ENCODE data around the gene REEP1.

Gene REEP1

DNA sequence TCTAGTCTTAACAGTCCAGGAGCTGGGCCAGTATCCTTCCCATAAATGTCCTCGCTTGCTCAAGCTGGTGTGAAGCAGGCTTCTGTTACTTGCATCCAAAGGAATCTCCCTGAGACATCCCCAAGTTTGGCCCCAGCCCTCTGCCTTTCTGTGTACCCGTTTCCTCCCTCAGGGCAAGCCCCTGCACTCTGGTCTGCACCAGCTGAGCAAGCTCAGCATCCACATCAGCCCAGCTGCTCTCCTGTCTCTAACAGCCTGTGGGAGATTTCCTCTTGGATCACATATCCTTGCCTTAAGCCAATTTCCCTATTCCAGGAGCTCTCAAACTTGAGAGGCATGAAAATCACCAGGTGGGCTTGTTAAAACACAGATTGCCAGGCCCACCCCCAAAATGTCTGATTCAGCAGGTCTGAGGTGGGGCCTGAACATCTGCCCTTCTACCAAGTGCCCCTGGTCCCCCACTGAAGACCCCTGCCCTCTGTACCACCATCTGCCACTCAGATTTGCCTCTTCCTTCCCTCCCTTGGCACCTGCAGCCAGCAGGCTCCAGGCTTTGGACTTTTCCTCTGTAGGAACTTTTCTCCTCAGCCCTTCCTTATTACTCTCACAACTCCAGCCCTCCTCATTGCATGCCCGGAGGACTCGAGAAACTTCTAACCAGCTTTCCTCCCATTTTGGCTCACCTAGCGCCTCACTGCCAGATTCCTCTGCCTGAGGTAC, 32.1 kb downstream of the REEP1 start:
- DNase-seq = no peak

GRCh38 chr2:86304416-86304815, 33.0 kb downstream of the REEP1 start:
- DNase-seq = no peak

GRCh38 chr2:86302320-86302719, 35.1 kb downstream of the REEP1 start:
- DNase-seq = no peak

DNA sequence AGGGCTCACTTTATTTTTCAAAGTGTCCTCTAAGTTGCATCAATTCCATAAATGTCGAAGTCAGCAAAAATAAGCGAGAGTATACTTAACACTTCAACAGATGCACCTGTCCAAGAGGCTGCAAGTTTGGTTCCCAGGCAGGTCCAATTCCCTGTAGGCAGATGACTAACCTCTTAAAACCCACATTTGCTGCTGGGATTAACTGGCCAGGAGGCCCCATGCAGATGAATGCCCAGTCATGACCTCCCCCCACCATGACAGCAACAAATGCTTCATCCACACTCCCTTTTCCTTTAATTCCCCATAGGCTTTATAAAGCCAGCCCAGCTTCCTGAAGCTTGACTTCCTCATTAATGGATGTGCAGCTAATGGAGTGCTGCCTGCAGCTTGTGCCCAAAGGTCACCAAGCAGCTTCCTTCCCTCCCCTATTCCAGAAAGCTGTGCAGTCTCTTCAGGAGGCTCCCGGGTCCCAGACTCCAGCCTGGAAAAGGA, 35.7 kb downstream of the REEP1 start:
- no peak for DNase-seq

DNA sequence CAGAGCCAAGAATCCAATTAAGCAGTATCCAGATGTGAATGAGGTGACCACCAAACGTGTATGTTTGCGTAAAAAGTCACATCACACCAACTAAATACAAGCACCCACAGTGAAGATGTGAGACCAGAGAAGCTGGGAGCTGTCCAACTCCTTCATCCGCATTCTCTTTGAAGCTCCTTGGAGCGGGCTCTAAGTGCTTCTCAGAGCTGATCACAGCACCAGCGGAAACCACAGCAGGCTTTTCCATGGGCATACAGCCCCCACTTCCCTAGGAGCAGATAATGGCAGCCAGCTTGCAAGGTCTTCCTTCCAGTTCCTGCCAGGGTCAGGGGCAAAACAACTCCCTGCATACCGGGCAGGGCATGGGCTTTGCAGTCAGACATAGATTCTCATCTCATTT, 36.4 kb downstream of the REEP1 start:
- DNase-seq = no peak

DNA sequence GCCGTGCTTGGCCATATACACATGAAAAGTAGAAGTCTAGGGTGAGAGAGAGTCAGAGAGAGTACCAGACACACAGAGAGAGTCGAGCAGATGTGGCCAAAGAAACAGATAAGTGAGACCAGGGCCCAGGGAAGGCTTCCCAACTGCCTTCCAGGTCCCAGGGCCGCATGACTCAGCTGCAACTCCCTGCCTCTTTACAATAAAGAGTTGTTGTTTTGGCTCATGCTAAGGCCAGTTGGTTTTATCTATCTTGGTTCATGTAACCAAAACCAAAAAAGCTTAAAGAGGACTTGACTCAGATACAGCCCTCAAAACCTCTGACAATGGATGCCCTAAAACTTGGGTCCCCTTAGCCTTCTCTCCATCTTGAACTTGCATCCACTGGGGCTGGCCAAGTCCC, 36.9 kb downstream of the REEP1 start:
- DNase-seq = no peak

DNA sequence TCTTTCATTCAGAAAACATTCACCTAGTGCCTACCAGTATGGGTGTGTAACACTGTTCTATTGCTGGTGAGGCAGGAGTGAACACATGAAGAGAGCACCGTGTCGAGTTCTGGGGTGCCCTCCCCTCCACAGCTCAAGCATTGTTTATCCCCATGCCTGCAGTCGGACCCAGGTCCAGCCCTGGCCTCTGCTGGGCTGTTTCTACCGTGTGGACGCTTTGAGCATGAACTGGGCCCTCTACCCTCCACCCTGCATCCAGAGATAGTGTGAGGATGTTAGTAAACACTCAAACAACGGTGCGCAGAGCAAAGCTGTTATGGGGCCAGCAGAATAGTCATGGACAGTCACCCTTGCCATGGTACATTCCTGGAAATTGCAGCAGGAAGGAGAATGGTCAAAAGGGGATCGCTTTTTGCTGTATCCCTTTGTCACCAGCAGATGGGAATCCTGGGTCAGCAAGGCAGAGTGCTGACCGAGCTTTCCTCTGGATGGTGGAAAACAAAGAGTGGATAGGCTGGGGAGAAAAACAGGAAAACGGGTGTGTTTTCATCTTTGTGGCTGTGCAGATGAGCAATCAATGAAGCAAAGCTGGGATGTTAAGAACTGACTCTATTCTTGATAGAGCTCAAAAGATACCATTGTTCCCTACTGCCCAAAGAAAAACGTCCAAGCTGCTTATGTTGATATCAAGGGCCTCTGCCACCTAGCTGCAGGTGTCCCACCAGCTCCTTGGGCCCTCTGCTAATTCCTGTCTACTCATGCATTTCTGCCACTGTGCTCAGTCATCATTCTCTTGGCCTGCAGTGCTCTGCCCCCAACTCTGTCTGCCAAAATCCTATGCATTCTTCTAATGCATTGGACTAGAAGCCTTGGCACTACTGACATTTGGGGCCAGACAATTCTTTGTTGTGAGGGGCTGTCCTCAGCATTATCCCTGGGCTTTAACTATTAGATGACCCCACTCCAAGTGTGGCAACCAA, 38.7 kb downstream of the REEP1 start:
- DNase-seq = no peak

DNA sequence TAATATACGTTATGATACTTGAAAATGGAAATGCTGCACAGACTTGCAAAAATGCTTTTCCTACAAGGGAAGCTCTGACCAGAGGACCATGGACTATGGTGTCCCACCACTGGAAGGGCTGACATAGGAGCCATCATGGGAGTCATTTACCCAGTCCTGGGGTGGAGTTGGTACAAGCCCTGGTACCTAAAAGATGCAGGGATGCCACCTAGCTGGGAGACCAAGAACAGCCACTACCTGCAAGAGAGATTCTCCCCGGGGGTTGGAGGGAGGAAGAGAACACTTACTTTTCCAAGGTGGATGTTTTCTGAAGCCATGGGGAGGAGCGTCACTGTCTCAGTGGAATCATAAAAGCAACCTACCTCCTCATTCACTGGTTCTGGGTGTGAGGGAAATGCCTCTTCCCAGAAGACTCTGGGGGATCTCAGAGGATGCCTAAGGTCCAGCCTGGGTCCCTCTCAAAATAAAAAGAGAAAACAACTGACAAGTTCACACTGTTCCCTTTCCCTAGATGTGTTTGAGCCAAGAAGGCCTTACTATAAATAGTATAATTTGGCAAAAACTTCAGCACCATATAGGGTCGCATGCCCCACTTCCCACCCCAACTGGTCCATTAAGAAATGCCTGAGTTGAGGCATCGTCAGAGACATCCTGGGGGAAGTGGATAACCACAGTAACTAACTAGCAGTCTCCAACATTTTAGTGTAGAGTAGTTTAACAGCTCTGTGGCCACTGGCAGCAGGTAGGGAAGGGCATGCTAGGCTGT, 39.9 kb downstream of the REEP1 start:
- no peak for DNase-seq

DNA sequence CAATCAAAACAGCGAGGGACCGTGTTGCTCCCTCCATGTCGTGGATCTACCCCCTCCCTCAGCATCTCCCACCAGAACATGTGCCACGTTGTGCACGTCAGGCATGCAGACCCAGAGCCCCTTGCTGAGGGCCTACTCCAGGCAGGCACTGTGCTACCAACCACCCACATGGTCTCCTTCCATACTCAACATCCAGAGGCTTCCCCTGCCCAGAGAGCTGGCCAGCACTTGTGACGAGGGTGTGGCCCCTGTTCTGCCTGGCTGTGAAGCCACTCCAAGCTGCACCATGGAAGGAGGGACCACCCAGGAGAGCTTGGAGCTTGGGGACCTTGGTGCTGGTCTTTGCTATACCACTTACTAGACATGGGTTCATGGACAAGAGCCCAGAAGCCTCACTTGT, 40.5 kb downstream of the REEP1 start:
- no peak for DNase-seq

- DNase-seq = no peak
Observed at GRCh38 chr2:86295066-86295465, 42.4 kb downstream of the REEP1 start.

DNA sequence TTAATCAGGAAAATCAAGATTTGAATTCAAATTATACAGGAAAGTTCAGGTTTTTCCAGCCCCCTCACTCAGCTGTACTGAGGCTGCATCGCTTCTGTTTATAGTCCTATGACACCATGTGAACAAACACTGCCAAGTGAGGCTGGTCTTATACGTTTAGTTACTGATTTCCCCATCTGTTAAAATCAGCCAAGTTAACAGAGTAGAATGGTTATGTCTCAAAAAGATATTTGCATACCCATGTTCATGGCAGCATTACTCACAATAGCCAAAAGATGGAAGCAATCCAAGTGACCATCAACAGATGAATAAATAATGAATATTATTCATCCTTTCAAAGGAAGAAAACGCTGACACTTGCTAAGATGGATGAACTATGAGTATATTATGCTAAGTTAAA, 43.8 kb downstream of the REEP1 start:
- no peak for DNase-seq

GRCh38 chr2:86292571-86293515, 44.6 kb downstream of the REEP1 start:
- DNase-seq = no peak

GRCh38 chr2:86291328-86291662, 46.1 kb downstream of the REEP1 start:
- DNase-seq = no peak

DNA sequence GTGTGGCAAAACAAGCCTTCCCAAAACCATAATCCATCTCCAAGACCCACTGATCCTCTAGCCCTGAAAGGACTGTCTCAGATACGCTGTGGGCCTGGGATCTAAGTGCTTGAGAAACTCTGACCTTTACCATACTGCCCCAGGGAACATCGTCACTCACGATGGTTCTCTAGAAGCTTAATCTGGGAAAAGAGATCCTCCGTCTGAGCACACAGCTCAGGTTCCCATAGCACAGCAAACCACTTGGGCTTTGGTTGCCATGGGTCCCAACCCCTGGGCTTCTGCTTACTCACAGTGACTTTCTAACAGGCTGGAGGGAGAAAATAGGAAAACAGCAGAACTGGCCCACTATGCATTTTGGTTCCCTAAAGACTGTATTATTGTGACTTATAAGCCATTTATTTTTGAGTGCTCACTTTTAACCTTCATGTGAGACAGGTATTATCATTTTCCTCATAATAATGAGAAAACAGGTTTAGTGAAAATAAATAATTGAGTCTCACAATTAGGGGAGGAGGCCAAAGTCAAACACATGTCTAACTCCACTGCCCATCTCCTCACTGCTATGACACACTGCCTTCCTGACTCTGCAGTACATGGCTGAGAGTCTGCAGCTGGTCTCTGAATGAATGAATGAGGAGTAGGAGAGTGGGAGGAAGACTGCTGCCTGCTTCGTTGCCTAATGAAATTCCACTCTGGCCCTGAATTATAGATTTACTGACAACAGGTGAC, 46.7 kb downstream of the REEP1 start:
- DNase-seq = peak; percentile 10

GRCh38 chr2:86286516-86286915, 50.9 kb downstream of the REEP1 start:
- DNase-seq = no peak

GRCh38 chr2:86285981-86286380, 51.4 kb downstream of the REEP1 start:
- DNase-seq = no peak

DNA sequence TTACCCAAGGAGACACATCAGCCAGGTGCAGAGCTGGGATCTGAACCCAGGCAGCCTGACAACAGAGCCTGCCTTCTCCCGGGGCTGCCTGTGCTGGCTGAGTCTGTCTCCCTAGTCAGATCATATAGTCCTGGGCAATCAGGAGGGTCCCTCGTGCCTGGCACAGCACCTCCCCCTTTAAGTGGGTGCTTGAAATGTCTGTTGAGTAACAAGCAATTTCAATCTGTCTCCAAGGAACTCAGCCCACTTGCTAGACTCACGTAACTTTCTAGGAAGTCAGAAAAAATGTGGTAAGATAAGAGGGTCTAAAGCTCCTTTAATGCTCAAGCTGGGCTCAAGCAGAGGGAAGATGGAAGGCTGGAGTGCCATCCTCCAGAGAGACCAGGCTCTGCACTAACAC, 51.9 kb downstream of the REEP1 start:
- DNase-seq = no peak

- DNase-seq = no peak
Observed at GRCh38 chr2:86284987-86285386, 52.4 kb downstream of the REEP1 start.

DNA sequence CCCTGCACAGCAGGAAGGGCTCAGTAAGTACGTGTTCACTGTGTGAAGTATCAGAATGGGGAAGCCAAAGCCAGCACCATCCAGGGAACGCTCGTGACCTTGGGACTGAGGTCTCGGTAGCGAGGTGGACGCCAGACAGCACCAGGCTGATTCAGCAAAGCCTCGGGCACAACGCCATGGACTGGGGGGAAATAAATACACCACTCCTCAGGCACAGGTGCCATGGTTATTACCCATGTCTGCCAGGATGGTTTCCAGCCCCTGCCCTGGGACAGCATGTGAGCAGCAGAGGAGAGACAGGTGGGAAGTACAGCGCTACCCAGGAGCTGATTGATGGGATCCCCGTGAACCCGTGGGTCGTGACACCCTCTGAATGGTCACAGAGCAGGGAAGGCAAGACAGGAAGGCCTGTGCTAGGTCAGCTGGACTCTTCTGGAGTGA, 53.0 kb downstream of the REEP1 start:
- no peak for DNase-seq

DNA sequence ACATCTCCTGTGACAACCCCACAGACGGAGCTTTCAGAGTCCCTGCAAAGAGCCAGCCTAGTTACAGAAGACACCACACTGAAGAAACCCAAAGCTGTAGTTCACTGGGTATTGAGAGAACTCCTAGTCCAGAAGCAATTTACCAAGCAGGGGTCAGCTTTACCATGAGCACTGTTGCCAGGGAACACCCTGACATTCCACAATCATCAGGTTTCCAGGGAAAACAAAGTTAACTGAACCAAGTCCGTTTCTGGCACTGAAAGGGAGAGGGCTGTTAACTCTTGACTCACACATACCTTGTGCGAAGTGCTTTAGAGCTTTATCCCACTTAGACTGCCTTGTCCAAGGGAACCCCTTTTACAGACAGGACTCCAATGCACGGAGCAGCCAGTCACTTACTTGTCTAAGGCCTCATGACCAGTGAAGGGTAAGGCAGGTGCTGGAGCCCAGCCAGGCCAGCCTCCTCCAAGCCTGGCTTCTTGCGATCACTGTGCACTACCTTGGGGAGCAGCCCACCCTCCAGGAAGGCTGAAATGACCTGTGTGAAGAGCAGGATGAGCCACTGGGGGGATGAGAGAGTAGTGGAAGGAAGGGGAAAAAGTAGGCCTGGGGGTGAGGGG, 53.9 kb downstream of the REEP1 start:
- no peak for DNase-seq
